22Rv1 (cell line): ENCODE measurements around the gene TMED10.

Experiments used
- ZFX ChIP-seq: fragments of 450-650 bp; IDR thresholded peaks from 2 replicates; pipeline ENCODE4 v1.6.1; 2017; ENCODE audit warnings: antibody characterized with exemption, borderline replicate concordance
- TF ChIP-seq, protein P1 (sequence below): fragments of 450-650 bp; IDR thresholded peaks from 2 replicates; pipeline ENCODE4 v1.5.1; 2017; ENCODE audit warnings: mild to moderate bottlenecking

DNA sequence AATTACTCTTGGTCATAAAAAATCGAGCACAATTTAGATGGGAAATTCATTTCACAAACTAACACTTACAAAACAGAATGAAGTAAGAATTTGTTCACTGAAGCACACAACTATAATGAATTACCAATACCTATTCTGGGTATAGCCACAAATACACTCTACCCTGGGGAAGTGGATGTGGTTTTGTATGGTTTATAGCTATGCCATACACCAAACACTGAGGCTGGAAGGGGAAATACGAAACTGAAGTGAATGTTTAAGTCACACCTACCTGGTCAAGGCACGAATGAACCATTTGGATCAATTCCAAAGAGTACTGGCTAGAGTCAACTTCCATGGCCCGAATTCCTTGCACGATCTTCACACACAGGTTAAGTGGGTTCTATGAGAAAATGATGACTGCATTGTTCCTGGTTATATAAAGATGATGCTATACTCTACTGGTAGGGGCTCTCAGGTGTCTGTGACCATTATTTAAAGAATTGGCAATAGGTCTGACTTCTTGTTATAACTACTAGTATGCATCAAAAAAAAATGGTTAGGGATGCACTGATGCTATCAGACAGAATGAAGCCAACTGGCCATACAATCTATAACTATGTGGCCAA lies 62.4 kb downstream of the TMED10 start:
- TF ChIP-seq, protein P1, sequence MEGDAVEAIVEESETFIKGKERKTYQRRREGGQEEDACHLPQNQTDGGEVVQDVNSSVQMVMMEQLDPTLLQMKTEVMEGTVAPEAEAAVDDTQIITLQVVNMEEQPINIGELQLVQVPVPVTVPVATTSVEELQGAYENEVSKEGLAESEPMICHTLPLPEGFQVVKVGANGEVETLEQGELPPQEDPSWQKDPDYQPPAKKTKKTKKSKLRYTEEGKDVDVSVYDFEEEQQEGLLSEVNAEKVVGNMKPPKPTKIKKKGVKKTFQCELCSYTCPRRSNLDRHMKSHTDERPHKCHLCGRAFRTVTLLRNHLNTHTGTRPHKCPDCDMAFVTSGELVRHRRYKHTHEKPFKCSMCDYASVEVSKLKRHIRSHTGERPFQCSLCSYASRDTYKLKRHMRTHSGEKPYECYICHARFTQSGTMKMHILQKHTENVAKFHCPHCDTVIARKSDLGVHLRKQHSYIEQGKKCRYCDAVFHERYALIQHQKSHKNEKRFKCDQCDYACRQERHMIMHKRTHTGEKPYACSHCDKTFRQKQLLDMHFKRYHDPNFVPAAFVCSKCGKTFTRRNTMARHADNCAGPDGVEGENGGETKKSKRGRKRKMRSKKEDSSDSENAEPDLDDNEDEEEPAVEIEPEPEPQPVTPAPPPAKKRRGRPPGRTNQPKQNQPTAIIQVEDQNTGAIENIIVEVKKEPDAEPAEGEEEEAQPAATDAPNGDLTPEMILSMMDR = no peak
- no peak for TF ChIP-seq ZFX
